Suprapubic skin (tissue), 4 donors: ENCODE measurements around the gene NPAS3. TPM values are rescaled to one million over a fixed set of nuclear protein-coding genes. Genes with fewer than 3 reads are reported as not detected.

ENCODE experiments used
- DNase-seq, 2 donors: peaks; one replicate each; pipeline ENCODE4 v3.0.0-alpha.2; 2019; ENCODE audit warnings: low spot score in 2 of 2
- H3K27ac ChIP-seq: fragments of 200-600 bp; sonication (generic); one replicate; pipeline ENCODE4 v1.5.1; 2019
- H3K27me3 ChIP-seq: fragments of 200-600 bp; sonication (generic); one replicate; pipeline ENCODE4 v1.5.1; 2019
- H3K36me3 ChIP-seq: fragments of 200-600 bp; sonication (generic); one replicate; pipeline ENCODE4 v1.5.1; 2019
- H3K4me1 ChIP-seq: fragments of 200-600 bp; sonication (generic); one replicate; pipeline ENCODE4 v1.5.1; 2019
- H3K4me3 ChIP-seq: fragments of 200-600 bp; sonication (generic); one replicate; pipeline ENCODE4 v1.5.1; 2019; ENCODE audit warnings: mild to moderate bottlenecking
- H3K9me3 ChIP-seq: fragments of 200-600 bp; sonication (generic); one replicate; pipeline ENCODE4 v1.5.1; 2019
- EP300 ChIP-seq: sonication (generic); formaldehyde crosslinking; IDR thresholded peaks from one replicate; pipeline ENCODE4 v1.6.1; 2017; ENCODE audit warnings: antibody characterized with exemption
- POLR2A ChIP-seq, 2 donors: fragments of 450-650 bp; IDR thresholded peaks; one replicate each; pipeline ENCODE4 v1.6.1; 2017; ENCODE audit warnings: antibody characterized with exemption in 2 of 2, mild to moderate bottlenecking in 2 of 2, moderate library complexity in 2 of 2
- POLR2AphosphoS5 ChIP-seq, 3 donors: sonication (generic); formaldehyde crosslinking; IDR thresholded peaks; one replicate each; pipeline ENCODE4 v1.6.1; 2017; ENCODE audit warnings: antibody characterized with exemption in 3 of 3
- WGBS: methylation state at CpG from one replicate; pipeline ENCODE4 v1.1.5; 2018; 5-methylcytosine and 5-hydroxymethylcytosine counted together
- total RNA-seq, 4 donors: library from RNA; depleted of rRNA; stranded (reverse); fragments of >200 nt; gene quantifications; one replicate each; pipeline ENCODE4 v1.1.0, GENCODE V29; 2016
- TF ChIP-seq, protein P1 (sequence below), 2 donors: fragments of 200-600 bp in 1 of 2; fragments of 450-650 bp in 1 of 2; sonication (generic) in 1 of 2; IDR thresholded peaks; one replicate each; pipeline ENCODE4 v1.5.1; 2016 to 2019; ENCODE audit warnings: antibody characterized with exemption in 2 of 2, mild to moderate bottlenecking in 1 of 2, moderate library complexity in 1 of 2

Gene NPAS3
- total RNA-seq, 4 donors from 2014 or later, result 0.17 to 0.45 (median 0.29) TPM; not detected in 1

DNA sequence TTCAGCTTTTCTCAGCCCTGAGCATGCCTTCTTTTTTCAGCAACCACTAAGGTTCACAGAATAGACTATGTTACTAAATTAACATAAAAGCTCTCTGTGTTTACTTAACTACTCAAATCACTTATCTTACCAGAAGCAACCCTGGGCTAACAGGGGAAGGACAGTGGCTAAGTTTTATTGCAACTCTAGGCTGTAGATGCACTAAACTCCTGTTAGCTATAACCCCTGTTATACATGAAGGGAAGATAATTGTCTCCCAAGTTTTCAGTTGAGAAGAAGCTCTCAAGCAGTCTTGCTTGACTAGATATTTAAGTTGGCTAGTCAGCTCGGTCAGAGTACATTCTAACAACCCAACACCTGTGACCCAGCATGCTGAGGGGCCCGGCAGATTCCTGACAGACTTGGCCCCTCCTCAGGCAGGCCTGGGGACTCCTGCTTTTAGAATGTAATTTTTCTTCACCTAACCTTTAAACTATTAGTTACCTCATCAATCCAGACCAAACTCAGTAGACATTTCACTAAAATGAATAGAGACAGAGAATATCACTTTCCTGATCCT is 547.7 kb downstream of the NPAS3 start:
- no peaks in the 10 kb centered on the region for H3K9me3 ChIP-seq
- H3K4me3 ChIP-seq, result no peak overlapping the region
- no peaks in the 10 kb centered on the region for H3K4me1 ChIP-seq
- no peaks in the 10 kb centered on the region for H3K27me3 ChIP-seq
- H3K27ac ChIP-seq, result no peak overlapping the region
- TF ChIP-seq EP300 (no peak), POLR2AphosphoS5 (IDR thresholded peaks at IDR 0.05) (no peak), POLR2A (IDR thresholded peaks at IDR 0.05) (no peak)
- TF ChIP-seq, protein P1, sequence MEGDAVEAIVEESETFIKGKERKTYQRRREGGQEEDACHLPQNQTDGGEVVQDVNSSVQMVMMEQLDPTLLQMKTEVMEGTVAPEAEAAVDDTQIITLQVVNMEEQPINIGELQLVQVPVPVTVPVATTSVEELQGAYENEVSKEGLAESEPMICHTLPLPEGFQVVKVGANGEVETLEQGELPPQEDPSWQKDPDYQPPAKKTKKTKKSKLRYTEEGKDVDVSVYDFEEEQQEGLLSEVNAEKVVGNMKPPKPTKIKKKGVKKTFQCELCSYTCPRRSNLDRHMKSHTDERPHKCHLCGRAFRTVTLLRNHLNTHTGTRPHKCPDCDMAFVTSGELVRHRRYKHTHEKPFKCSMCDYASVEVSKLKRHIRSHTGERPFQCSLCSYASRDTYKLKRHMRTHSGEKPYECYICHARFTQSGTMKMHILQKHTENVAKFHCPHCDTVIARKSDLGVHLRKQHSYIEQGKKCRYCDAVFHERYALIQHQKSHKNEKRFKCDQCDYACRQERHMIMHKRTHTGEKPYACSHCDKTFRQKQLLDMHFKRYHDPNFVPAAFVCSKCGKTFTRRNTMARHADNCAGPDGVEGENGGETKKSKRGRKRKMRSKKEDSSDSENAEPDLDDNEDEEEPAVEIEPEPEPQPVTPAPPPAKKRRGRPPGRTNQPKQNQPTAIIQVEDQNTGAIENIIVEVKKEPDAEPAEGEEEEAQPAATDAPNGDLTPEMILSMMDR (IDR thresholded peaks at IDR 0.05), result no peak
- no peaks in the 10 kb centered on the region for H3K36me3 ChIP-seq
- WGBS, result 89% methylated on average over 2 of the region's 2 CpGs
- DNase-seq, result no peak

DNA sequence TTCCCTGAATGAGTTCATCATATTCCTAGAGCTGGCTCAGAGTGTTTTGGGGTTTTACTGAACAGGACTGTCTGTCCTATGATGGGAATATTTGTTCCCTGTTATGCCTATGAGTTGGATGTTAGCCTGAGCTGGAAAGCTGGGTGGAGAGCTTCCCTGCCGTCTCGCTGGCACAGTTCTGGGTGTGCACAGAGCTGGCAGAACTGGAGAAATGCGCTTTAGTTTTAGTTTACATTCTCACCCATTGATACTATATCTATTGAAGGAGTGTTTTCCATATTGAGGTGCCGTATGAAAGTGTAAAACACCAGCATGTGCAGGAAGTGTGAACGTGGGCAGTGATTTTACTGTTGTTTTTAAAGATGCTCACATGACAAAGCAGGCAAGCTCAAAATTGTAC is 549.9 kb downstream of the NPAS3 start:
- TF ChIP-seq EP300, result no peak
- TF ChIP-seq POLR2AphosphoS5 (IDR thresholded peaks at IDR 0.05), result no peak
- TF ChIP-seq, protein P1 (IDR thresholded peaks at IDR 0.05), result no peak
- TF ChIP-seq POLR2A (IDR thresholded peaks at IDR 0.05), result no peak
- no peaks in the 10 kb centered on the region for H3K27me3 ChIP-seq
- H3K36me3 ChIP-seq, result no peaks in the 10 kb centered on the region
- DNase-seq, result no peak
- no peaks in the 10 kb centered on the region for H3K4me1 ChIP-seq
- no peaks in the 10 kb centered on the region for H3K9me3 ChIP-seq
- WGBS, result 65% methylated on average over 5 of the region's 5 CpGs
- H3K27ac ChIP-seq, result no peak overlapping the region
- no peak overlapping the region for H3K4me3 ChIP-seq

DNA sequence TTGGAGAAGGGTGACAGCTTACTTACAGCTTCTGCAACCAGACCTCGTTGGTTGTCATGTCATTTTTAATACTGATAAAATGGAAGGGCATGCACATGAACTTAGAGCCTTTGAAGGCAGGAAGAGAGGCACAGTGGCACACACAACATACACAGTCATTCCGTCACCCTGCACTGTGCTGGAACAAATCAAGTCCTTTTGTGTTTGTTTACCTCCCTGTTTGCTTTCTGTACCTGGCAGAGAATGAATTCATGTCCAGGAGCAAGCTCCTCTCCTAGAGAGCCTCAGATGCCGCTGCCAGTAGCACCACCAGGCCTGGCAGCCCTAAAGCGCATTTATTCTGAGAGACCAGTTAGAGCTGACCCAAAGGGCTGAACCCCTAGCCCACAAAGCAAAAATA is 551.9 kb downstream of the NPAS3 start:
- DNase-seq, result no peak
- no peak overlapping the region for H3K4me3 ChIP-seq
- peaks cover 6% of the 10 kb centered on the region for H3K9me3 ChIP-seq
- 88% methylated on average over 4 of the region's 4 CpGs for WGBS
- H3K4me1 ChIP-seq, result no peaks in the 10 kb centered on the region
- no peak overlapping the region for H3K27ac ChIP-seq
- no peak for TF ChIP-seq POLR2A (IDR thresholded peaks at IDR 0.05)
- TF ChIP-seq, protein P1 (IDR thresholded peaks at IDR 0.05), result no peak
- TF ChIP-seq POLR2AphosphoS5 (IDR thresholded peaks at IDR 0.05), result no peak
- TF ChIP-seq EP300, result no peak
- no peaks in the 10 kb centered on the region for H3K27me3 ChIP-seq
- H3K36me3 ChIP-seq, result no peaks in the 10 kb centered on the region

DNA sequence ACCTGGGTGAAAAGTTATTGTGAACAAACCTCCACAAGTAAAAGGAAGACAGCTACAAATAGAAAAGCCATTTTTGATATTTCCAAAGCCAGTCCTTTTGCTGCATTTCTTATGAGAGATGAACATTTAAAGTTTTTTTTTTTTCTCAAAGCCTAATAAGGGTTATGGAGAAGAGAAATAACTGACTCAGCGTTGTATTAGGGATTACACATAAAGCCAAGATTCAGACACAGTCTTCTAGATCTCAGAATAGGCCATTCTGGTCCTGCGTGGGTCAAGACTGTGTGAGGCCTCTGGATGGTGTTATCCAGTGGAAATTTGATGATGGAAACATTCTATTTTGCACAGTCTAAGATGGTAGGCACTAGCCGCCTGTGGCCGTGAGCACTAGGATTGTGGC is 552.4 kb downstream of the NPAS3 start:
- Histone ChIP-seq H3K36me3 (no peaks in the 10 kb centered on the region), H3K27me3 (no peaks in the 10 kb centered on the region), H3K4me1 (no peaks in the 10 kb centered on the region), H3K27ac (no peak overlapping the region), H3K4me3 (no peak overlapping the region), H3K9me3 (peaks cover 6% of the 10 kb centered on the region)
- TF ChIP-seq POLR2A (IDR thresholded peaks at IDR 0.05), result no peak
- no peak for TF ChIP-seq POLR2AphosphoS5 (IDR thresholded peaks at IDR 0.05)
- TF ChIP-seq EP300, result no peak
- TF ChIP-seq, protein P1 (IDR thresholded peaks at IDR 0.05), result no peak
- 91% methylated on average over 4 of the region's 4 CpGs for WGBS
- DNase-seq, result no peak

DNA sequence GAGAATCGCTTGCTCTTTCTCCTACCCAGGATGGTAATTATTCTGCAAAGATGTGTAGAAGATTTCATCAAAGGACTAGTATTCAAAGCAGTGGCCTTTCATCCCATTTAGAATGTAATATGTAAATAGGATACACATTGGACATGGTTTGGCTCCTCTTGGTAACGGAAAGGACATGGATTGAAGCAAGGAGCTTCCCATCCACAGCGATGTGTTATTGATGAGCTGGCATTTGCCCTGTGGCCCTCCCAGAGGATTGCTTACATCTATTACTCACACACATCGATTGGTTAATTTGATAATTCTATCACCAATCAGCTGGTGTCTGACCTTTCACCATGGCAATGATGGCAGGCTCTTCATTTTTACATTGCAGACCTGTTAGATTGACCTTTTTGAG is 553.8 kb downstream of the NPAS3 start:
- peaks cover 6% of the 10 kb centered on the region for H3K9me3 ChIP-seq
- H3K27me3 ChIP-seq, result no peaks in the 10 kb centered on the region
- H3K4me1 ChIP-seq, result no peaks in the 10 kb centered on the region
- no peak for DNase-seq
- H3K36me3 ChIP-seq, result no peaks in the 10 kb centered on the region
- no peak overlapping the region for H3K27ac ChIP-seq
- 70% methylated on average over 4 of the region's 4 CpGs for WGBS
- TF ChIP-seq EP300, result no peak
- TF ChIP-seq POLR2AphosphoS5 (IDR thresholded peaks at IDR 0.05), result no peak
- TF ChIP-seq, protein P1 (IDR thresholded peaks at IDR 0.05), result no peak
- TF ChIP-seq POLR2A (IDR thresholded peaks at IDR 0.05), result no peak
- H3K4me3 ChIP-seq, result no peak overlapping the region
